ENCODE results near the gene HDAC9.

- no peak for TF ChIP-seq CTCF (conservative IDR thresholded peaks at IDR 0.05; ENCODE audit: low read length)
- no peak for TF ChIP-seq EZH2phosphoT487 (IDR thresholded peaks at IDR 0.05; ENCODE audit: borderline replicate concordance)
These were observed 45.8 kb downstream of the HDAC9 start for GRCh38 chr7:18541181-18541870.

Measured in Loucy (cell line).